GM18508 (cell line): ENCODE data around the gene LRP1B.

ENCODE experiments used
- ATAC-seq: cut with Tn5 transposase; IDR thresholded peaks from one replicate; pipeline ENCODE4 v1.9.1; 2021; ENCODE audit warnings: moderate number of reproducible peaks; ENCODE audit not compliant: insufficient read depth, unreplicated experiment

Gene LRP1B

DNA sequence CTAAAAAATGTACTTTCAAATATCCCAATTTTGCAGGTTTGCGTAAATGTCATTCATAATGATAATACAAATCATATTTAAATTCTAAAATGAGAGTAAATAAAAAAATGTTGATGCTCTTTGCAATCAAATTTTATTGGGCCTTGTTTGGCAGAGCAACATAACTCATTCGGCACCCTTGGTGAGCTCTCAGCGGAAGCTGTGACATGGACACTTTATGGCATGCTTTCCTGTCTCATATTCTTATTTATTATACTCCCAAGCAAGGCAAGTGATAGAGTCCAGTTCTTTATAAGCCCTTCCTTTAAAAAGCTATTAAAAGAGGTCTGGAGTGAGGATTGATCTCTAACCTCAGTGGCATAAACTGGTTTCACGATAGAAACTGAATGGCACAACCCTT is 1857.4 kb downstream of the LRP1B start:
- ATAC-seq: no peak

DNA sequence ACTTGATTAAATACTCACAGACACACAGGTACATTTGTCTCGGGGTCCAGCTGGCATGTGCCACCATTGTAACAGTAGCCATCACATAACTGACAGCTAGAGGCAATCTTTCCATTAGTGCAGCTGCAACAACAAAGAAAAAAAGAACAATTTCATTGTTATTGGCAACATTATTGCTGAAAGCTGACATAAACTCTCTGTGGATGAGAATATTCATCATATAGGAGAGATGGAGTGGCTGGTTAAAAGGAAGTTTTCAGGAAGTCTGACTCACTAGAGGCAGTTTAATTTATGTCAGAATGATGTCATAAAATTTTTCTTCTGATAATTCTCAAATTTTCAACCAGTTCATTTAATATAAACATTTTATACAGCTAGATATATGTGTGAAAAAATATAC is 1860.6 kb downstream of the LRP1B start:
- no peak for ATAC-seq

DNA sequence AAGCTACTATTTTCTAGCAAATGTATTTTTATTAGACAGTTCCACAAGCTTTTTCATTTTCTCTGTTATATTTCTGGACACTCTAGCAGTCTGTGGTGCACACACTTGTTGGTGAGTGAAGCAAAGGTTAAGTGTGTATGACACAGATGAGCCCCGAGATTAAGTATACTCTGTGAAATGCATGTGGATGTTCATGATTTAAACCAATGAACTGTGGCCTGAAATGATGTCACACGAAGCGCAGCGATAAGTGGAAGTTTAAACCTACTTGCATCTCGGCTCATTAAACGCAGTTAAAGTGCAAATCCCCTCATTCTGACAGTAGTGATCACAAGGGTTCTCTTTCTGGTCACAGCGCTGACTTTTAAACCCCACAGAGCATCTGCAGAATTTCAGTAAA is 1861.8 kb downstream of the LRP1B start:
- no peak for ATAC-seq

DNA sequence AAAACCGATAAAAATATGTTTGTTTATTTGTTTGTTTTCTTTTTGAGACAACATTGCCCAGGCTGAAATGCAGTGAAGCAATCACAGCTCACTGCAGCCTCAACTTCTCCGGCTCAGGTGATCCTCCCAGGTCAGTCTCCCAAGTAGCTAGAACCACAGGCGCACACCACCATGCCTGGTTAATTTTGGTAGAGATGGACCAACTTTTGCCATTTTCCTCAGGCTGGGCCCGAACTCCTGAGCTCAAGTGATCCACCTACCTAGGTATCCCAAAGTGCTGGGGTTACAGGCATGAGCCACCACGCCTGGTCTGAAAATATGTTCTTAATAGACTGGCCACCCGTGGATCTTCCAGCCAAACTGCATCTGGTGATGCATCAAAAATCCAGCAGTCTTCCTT is 1867.9 kb downstream of the LRP1B start:
- ATAC-seq: no peak

DNA sequence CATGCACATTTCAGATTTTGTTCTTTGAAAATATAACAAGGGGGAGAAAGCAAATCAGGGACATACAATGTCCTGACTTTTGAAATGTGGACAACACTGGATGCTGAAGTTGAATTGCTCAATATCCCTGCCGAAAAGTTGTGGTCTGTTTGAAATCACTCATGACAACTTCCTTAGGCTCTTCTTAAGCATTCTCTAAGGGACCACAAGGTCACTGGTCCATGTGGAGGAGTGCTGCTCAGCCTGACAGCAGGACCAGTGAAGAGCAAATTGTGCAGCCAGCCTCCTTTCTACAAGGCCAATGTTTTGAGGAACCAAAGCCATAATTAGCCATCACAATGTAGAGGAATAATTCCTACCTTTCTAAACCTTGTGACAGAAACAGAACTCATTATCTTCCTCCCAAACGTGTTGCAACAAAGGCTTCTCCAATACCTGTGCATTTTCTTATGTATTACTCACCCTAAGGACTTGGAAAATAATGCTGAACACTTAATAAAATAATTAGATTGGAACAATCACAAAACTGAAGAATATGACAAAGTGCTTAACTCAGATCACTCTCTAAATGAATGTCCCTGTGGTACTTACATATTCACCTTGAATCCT is 1873.0 kb downstream of the LRP1B start:
- no peak for ATAC-seq

DNA sequence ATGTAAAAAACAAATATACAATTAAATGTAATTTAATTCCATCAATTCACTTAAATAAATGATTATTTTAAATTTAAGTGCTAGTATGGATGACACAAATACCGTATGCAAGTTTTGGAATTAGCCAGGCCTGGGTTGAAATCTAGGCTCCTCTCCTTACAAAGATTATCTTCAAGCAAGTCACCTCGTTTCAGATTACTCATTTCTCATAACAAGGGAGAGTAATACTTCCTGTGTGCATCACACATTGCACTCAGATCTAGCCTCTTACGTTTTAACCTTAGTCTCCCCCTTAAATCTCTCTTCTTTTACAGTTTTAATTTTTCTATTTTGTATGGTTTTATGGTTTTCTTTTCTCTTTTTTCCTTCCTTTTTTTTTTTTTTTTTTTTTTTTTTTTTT is 1874.7 kb downstream of the LRP1B start:
- ATAC-seq: no peak

DNA sequence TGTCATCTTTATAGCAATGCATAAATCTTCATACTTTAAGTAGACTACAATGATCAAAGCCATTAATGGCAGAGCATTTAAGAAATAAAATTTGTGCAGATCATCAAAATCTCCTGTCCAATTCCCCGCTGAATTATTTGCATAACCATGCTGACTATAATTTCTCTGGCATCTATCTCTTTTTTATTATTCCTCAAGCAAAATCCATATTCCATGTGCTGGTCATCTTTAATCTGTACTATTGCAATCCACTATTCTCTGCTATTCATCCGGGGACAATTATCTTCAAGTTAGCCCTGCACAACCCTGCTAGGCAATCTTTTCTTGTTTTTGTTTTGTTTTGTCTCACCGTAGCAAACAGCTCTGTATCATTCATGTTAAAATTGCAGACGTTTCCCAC is 1881.0 kb downstream of the LRP1B start:
- ATAC-seq: no peak

DNA sequence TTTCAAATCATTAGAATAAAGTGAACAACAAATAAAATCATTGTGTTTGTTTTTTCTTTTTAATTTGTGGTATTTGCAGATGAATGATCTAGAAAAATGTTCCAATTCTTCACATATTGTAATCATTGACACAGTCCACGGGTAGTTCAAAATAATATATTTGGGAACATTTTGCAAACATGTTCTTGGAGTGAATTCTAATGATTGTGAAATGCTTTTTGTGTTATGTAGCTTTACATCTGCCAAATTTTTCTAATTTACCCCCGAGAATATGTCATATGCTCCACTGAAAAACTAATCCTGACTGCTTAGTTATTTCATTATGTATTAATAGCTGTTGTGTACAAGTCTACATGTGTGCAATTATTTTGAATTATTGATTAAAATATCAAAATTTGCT is 1882.2 kb downstream of the LRP1B start:
- ATAC-seq: no peak

DNA sequence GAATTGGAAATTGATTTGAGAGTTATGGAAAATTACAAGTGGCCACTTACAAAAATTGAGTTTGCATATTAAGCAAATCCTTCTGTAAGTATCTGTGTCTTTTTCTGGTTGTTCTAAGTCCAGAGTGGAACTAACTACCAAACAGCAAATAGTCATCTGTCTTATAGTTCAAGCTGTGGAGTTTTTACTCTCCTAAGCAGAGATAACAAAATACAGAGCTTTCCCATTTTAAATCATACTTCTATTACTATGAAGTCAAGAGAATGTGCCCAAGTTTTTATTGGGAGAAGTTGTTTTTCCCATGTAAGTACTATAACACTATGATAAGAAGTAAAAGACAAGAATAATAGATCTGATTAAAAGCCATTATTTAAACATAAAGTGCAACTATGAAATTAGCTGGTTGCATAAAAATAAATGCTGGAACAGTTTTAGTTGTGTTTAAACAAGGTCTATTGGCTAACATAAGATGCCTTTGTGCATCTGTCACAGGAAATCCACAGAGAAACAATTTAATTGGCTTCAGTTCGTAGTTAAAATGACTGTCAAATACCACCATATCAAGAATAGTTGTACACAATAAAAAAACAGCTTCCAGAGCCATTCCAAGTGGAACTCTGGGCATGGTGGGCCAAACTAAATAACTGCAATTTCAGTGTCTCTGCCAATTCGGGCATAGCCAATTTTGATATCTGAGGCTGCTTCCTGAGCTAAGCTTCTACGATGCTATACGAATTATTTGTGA is 1883.2 kb downstream of the LRP1B start:
- no peak for ATAC-seq

DNA sequence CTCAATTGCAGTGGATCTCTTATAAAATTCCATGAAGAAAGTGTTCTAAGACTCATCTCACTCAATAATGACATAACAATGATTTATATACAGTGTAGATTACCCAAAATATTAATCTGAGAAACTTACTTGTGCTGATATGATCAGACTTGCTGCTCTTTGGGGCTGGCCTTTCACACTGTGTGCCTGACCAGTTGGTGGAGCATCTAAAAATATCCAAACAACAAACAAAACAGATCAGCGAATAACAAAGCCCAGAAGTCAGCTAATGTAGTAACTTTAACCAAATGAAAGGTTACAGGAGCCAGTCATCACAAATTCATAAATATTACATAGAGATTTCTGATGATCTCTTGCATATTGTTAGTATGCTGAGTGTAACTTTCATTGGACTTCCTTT is 1883.9 kb downstream of the LRP1B start:
- ATAC-seq: no peak

DNA sequence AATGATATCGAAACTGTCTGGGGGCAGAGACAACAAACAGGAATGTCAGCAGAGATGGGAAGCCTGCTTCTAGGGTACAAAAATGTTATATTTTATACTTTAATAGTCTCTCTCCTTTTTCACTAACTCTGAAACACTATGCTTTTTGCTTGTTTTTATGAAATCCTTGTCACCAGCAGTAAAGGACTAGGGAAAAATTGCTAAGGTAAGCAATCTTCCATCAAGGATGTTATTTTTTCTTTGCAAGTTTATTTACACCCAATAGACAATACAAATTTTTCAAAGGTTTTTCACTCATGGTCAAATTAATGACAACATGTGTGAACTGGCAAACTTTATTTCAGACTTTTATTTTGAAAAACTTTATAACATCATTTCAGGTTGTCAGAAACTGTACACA is 1884.8 kb downstream of the LRP1B start:
- no peak for ATAC-seq

DNA sequence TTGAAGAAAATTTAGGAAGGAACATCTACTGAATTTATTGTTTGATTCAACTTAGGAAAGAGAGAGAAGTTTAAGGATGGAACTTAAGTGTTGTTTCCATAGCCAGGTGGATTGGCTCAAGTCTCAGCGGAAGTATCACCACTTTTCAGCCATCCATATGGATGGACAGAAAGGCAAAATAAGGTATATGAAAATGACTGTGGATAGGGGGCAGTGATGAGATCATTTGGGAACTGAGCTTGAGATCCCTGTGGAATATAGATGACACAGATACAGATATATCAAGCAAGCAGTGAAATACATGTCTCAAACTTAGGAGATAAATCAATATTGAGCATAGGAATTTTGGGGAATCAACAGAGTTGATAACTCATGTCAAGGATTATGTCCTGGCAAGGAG is 1887.9 kb downstream of the LRP1B start:
- no peak for ATAC-seq

DNA sequence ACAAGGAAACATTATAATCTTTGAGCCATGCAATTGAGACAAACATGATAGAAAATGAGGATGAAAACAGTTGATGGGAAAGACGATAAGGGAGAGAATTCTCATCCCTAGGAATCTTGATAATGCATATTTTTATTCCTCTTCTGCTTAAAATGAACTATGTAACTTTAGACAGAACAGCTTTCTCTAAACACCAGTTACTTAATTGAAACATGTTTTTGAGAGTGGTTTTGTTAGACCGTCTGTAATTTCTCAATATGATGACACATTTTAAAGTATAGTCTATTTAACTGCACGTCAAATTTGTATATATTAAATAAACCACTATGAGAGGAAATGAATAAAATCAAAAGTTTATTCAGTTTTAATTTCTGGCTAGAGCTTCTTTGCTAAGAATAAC is 1896.7 kb downstream of the LRP1B start:
- ATAC-seq: no peak

DNA sequence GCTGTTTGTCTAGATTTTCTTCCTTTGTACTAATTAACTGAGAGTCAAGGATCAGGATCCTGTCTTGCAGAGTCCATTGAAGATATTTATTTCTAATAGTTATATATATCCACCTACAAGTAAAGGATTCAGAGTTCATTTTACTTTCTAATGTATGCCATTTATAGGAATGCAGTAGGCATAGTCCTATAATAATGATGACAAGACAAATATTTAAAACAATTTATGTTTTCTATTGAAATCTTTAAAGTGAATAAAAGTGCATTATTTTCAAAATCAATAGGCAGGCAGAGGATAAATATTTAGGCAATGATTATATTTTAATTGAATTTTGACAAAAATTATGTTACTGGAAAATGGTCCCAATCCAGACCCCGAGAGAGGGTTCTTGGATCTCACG is 1919.9 kb downstream of the LRP1B start:
- no peak for ATAC-seq

DNA sequence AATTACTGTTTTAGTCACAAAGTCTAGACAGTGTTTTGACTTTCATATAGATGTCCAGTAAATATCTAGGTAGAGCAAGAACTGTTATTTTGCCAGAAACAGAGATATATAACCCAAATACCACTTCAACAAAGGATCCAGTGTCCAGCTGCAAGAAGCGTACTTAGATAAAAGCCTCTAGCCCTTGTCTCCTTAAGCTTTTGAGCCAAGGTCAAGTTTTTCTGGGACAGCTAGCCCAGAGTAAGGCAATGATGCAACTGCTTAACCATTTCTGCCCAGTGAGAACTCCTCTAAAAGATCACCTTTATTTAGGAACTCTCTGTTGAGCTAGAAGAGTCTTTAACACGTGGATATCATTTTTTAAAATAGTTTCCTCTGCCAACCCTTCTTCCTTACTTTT is 1925.7 kb downstream of the LRP1B start:
- no peak for ATAC-seq

DNA sequence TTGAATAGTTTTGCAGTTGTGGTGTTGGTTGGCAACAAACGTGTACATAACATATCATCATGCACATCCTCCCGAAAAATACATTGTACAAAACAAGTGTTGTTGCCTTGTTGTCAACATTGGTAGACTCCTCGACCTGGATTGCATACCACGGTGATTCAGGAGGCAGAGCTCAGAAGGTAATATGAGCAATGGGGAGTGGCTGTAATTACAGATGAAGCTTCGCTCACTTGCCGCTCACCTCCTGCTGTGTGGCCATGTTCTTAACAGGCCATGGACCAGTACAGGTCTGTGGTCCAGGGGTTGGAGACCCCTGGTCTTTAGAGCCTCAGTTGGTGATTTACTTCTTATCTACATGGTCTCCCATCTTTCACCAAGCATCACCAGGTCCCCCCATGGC is 1927.5 kb downstream of the LRP1B start:
- no peak for ATAC-seq

DNA sequence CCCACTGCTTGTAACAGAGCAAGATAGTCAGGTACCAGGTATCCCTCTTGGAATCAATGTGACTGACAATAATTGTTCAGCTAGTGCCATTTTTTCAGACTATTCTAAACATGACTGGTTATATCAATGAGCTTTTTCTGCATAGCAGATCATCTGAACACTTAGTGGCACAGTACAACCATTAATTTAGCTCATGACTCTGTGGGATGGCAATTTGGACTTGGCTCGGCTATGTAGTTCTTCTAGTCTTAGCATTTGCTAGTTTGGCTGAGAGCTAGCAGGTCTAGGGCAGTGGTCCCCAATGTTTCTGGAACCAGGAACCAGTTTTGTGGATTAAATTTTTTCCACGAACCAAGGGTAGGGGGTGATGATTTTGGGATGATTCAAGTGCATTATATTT is 1929.2 kb downstream of the LRP1B start:
- ATAC-seq: no peak

DNA sequence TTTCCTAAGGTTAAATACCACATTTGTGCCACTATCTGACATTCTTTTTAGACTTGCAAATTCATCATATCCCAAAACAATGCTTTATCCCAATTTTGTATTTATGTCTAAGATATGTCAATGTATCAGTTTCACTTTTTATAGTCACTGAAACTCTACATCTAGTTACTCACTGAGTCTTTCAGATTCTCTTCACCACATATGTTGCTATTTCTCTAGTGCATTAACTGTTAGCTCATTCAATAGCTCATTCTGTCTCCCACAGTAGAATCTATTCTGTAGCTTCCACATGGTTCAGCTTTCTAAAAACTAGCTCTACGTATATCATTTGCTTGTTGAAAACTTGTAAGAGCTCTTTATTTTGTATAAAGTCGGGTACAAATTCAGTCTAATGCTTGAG is 1930.1 kb downstream of the LRP1B start:
- no peak for ATAC-seq

DNA sequence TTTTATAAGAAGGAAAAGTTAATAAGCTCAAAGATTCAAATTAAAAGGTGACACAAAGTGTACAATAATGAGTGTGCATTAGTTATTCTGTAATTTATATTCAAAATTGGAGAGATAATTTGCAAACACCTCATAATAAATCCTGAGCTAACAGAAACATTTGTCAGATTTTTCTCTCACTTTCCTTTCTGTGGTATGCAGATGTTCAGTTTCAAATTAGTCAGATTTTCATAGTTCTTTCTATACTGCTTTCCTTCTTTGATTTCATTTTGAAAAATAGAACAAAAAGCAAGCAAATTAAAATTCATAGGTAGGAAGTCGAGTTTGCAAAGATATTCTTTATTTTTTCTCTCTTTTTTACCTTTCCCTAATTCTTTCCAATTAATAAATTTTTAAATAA is 1930.5 kb downstream of the LRP1B start:
- no peak for ATAC-seq

DNA sequence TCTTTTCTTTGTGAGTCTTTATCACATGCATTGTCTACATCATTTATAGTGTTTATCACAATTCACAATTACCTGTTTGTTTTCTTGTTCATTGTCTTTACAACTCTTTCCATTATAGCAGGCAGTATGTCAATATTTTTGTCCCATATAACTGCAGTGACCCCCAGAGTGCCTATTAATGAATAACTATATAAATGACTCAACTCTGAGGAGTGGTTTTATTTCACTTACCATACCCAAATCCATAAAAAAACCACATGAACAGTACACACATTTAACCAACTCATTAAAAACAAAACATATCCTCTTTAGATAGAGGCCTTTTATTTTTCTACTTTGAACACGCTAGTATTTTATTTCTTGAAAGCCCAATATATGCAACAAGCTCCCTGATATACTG is 1931.5 kb downstream of the LRP1B start:
- no peak for ATAC-seq

DNA sequence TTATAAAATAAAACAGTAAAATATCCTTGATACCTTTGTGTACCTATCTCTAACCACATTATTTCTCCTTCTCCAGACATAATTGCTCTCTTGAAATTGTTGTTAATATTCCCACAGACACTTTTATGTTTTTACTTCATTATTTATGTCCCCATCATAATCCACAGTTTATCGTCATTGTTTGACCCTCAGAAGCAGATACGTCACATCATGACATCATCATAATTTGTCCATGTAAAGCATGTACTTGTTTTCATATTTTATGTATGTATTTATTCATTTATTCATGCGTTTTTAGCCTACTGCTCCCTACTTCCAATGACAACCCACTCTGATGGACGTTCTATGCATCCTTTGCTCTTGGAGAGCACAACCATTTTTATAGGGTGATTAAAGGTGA is 1943.7 kb downstream of the LRP1B start:
- no peak for ATAC-seq

DNA sequence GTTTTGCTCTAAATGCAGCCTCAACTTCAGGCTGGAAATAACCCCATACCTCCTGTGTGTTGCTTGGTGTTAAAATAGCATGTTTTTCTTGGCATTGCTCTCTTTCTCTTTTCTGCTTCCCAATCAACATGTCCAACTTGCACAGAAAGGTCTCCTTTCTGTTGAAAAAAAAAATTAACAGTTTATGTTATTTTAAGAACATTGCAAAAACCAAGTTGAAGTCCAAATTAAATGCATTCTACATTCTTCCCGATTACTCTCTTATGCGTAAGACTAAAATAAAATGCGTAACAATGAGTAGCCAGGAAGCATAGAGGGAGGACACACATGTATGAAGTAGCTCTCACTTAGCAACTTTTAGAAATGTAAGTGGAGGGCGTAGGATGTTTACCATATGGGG is 1944.5 kb downstream of the LRP1B start:
- no peak for ATAC-seq
